Endothelial cell of umbilical vein (primary cell): Measurements from ENCODE around the gene STX12. TPM values are rescaled to one million over a fixed set of nuclear protein-coding genes. Genes with fewer than 3 reads are reported as not detected.

Source experiments
- BruUV-seq: library from RNA; stranded (reverse); fragments of 400-500 nt; replicated peaks from 2 replicates; lab custom pipeline; 2021; lab: Mats Ljungman, UMichigan
- CTCF ChIA-PET: fragments of 300-600, 350-600 bp; sonication (Branson Sonifier 250); formaldehyde crosslinking; loops from one replicate; lab custom pipeline; 2021; ENCODE audit warnings: antibody characterized with exemption, inconsistent platforms; lab: Charles Lee
- POLR2A ChIA-PET: fragments of 300-600, 350-600 bp; sonication (Branson Sonifier 250); formaldehyde crosslinking; loops from one replicate; lab custom pipeline; 2021; ENCODE audit warnings: antibody characterized with exemption, inconsistent platforms; lab: Charles Lee
- DNase-seq: peaks from one replicate; pipeline ENCODE4 v3.0.0-alpha.2; 2011; ENCODE audit warnings: low read depth, low spot score
- FAIRE-seq: peaks from 2 replicates; lab custom pipeline; 2011; peaks lifted over from hg19 to GRCh38; lab: Jason Lieb, UNC
- H2AFZ ChIP-seq: 2 replicates; pipeline ENCODE4 v1.6.0; 2012; ENCODE audit warnings: low read depth, low read length, control low read depth, inconsistent platforms
- H3K27ac ChIP-seq: 2 replicates; pipeline ENCODE4 v1.5.1; 2011; ENCODE audit warnings: low read depth, mild to moderate bottlenecking, control low read depth, low read length, moderate library complexity; ENCODE audit not compliant: insufficient read depth
- H3K27me3 ChIP-seq, 2 experiments: 2 replicates each; pipeline versions ENCODE4 v1.6.0 to v1.6.1; 2011; ENCODE audit warnings: low read length in 2 of 2, mixed read lengths in 1 of 2; ENCODE audit not compliant: control insufficient read depth in 2 of 2, insufficient read depth in 2 of 2
- H3K36me3 ChIP-seq, 2 experiments: 2 replicates in 1 of 2; 3 replicates in 1 of 2; pipeline ENCODE4 v1.5.1; 2011; ENCODE audit warnings: low read length in 2 of 2, mild to moderate bottlenecking in 1 of 2, moderate library complexity in 1 of 2; ENCODE audit not compliant: control insufficient read depth in 2 of 2, insufficient read depth in 2 of 2; ENCODE audit errors: extremely low read depth in 1 of 2
- H3K4me1 ChIP-seq: 3 replicates; pipeline ENCODE4 v1.5.1; 2011; ENCODE audit warnings: mild to moderate bottlenecking, low read length; ENCODE audit not compliant: control insufficient read depth, insufficient read depth; ENCODE audit errors: extremely low read depth
- H3K4me2 ChIP-seq: 2 replicates; pipeline ENCODE4 v1.6.1; 2011; ENCODE audit warnings: low read length, control low read depth, mixed read lengths; ENCODE audit not compliant: insufficient read depth
- H3K4me3 ChIP-seq, 3 experiments: fragments of 200-600 bp in 1 of 3; sonication (generic), shearing (Covaris generic) in 1 of 3; replicated peaks in 1 of 3; 2 replicates each; pipeline ENCODE4 v1.5.1; 2011 to 2016; ENCODE audit warnings: control low read depth in 3 of 3, low read length in 3 of 3, mild to moderate bottlenecking in 2 of 3, inconsistent platforms in 1 of 3, low read depth in 1 of 3, moderate library complexity in 1 of 3; ENCODE audit not compliant: insufficient read depth in 1 of 3
- H3K79me2 ChIP-seq: 2 replicates; pipeline ENCODE4 v1.6.0; 2012; ENCODE audit warnings: low read length, inconsistent platforms; ENCODE audit not compliant: control insufficient read depth, insufficient read depth
- H3K9ac ChIP-seq: replicated peaks from 2 replicates; pipeline ENCODE3; 2011; ENCODE audit warnings: low read length, control low read depth; ENCODE audit not compliant: insufficient read depth; ENCODE audit errors: extremely low read depth
- H3K9me1 ChIP-seq: replicated peaks from 3 replicates; pipeline ENCODE4 v1.6.0; 2011; ENCODE audit warnings: mild to moderate bottlenecking, low read length; ENCODE audit not compliant: control insufficient read depth, insufficient read depth; ENCODE audit errors: extremely low read depth
- H3K9me3 ChIP-seq: replicated peaks from 2 replicates; pipeline ENCODE4 v1.5.1; 2012; ENCODE audit warnings: low read length, inconsistent platforms; ENCODE audit not compliant: control insufficient read depth, insufficient read depth
- H4K20me1 ChIP-seq: replicated peaks from 2 replicates; pipeline ENCODE3; 2011; ENCODE audit warnings: mild to moderate bottlenecking, low read length; ENCODE audit not compliant: control insufficient read depth, insufficient read depth; ENCODE audit errors: extremely low read depth
- EZH2 ChIP-seq: IDR thresholded peaks from 2 replicates; pipeline ENCODE4 v1.6.1; 2012; ENCODE audit warnings: borderline replicate concordance, low read depth, mild to moderate bottlenecking, moderate library complexity, low read length, inconsistent platforms; ENCODE audit not compliant: severe bottlenecking
- FOS ChIP-seq: IDR thresholded peaks from 2 replicates; pipeline ENCODE4 v1.6.1; 2011; ENCODE audit warnings: mild to moderate bottlenecking, low read length, moderate library complexity, borderline replicate concordance; ENCODE audit not compliant: insufficient read depth
- GATA2 ChIP-seq: IDR thresholded peaks from 2 replicates; pipeline ENCODE4 v1.7.0; 2011; ENCODE audit warnings: low read depth, mild to moderate bottlenecking, moderate library complexity, mixed read lengths, low read length; ENCODE audit not compliant: insufficient read length, insufficient read depth
- JUN ChIP-seq: IDR thresholded peaks from 2 replicates; pipeline ENCODE4 v1.6.1; 2011; ENCODE audit warnings: borderline replicate concordance, low read depth; ENCODE audit not compliant: insufficient read length, insufficient read depth
- MYC ChIP-seq: IDR thresholded peaks from one replicate; pipeline ENCODE4 v1.6.1; 2011; ENCODE audit warnings: mild to moderate bottlenecking, low read depth, low read length
- POLR2A ChIP-seq: IDR thresholded peaks from 2 replicates; pipeline ENCODE4 v1.6.1; 2012; ENCODE audit warnings: low read depth, mild to moderate bottlenecking, control low read depth, low read length
- POLR2AphosphoS5 ChIP-seq: IDR thresholded peaks from 2 replicates; pipeline ENCODE4 v1.6.1; 2012; ENCODE audit warnings: low read depth, mild to moderate bottlenecking, control low read depth, low read length, moderate library complexity; ENCODE audit not compliant: insufficient read depth
- dilution Hi-C: fragments of 300-500 bp; cut with MboI; formaldehyde crosslinking; loops from one replicate; pipeline ENCODE4 v1.15.0; 2019; ENCODE audit warnings: low sequenced_read_pairs; ENCODE audit not compliant: extremely low pct_ligation_motif_present
- intact Hi-C: fragments of 100-400 bp; cut with micrococcal nuclease; formaldehyde crosslinking; loops from one replicate; pipeline ENCODE4 v1.10.0; 2022
- polyA plus RNA-seq, 4 experiments: library from polyadenylated mRNA; depleted of rRNA in 3 of 4; stranded (reverse) in 3 of 4; unstranded in 1 of 4; fragments of >200 nt; gene quantifications; 2 replicates each; pipeline versions ENCODE4 v1.2.1 to v1.2.3, GENCODE V29; 2011 to 2012; ENCODE audit warnings: missing spikeins in 1 of 4
- total RNA-seq: library from RNA; stranded (reverse); gene quantifications from 2 replicates; pipeline ENCODE4 v1.2.3, GENCODE V29; 2021
- TF ChIP-seq, protein P1 (sequence below), 2 donors: IDR thresholded peaks; 1 replicate in 1 of 2; 2 replicates in 1 of 2; pipeline ENCODE4 v1.5.1; 2011; ENCODE audit warnings: low read length in 2 of 2, mild to moderate bottlenecking in 2 of 2, moderate library complexity in 2 of 2, control low read depth in 1 of 2, inconsistent platforms in 1 of 2, low read depth in 1 of 2; ENCODE audit not compliant: insufficient read depth in 1 of 2; ENCODE audit errors: extremely low read depth in 1 of 2
- TF ChIP-seq, protein P2 (sequence below): IDR thresholded peaks from 2 replicates; pipeline ENCODE4 v1.6.1; 2011; ENCODE audit not compliant: insufficient read depth, insufficient read length

STX12 gene
- total and polyA plus RNA-seq, 2 donors (not counting 3 experiments of a cell fraction or from before 2014, with no cell fraction given): 28.7 to 90.3 TPM

DNA sequence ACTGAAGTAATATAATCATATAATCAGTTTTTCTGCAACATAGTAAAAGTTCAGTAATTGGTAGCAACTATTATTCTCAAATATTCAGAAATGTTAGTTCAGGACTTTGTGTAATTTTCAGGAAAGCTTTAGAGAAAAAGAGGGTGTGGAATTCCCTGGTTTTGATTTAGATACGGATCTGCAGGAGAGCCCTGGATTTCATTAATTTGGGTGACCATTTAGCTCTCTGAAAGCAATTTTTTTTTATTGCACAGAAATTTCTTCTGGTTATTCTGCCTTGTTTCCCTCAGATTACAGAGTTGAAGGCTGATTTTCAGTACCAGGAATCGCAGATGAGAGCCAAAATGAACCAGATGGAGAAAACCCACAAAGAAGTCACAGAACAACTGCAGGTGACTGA lies 13.8 kb upstream of the STX12 start:
- intact Hi-C loops: no loop called here
- H3K79me2 ChIP-seq: no peaks in the 10 kb centered on the region
- no peak overlapping the region for H3K4me3 ChIP-seq
- CTCF ChIA-PET: interaction anchor here (1.0 to 3.3 kb wide), 4 partner anchors 9 to 90 kb away, joined by 3 to 19 read pairs (median 4); partner anchors contain the start of gene FAM76A
- H3K9me1 ChIP-seq: no peaks in the 10 kb centered on the region
- no peaks in the 10 kb centered on the region for H3K4me1 ChIP-seq
- H2AFZ ChIP-seq: no peak overlapping the region
- no peak overlapping the region for H3K27ac ChIP-seq
- POLR2A ChIA-PET: no interaction called here
- FAIRE-seq (no peak), DNase-seq (no peak)
- peaks cover 2% of the 10 kb centered on the region in 2 experiments for H3K36me3 ChIP-seq
- no peak overlapping the region for H3K4me2 ChIP-seq
- no peaks in the 10 kb centered on the region for H3K9me3 ChIP-seq
- no peaks in the 10 kb centered on the region for H4K20me1 ChIP-seq
- no peaks in the 10 kb centered on the region for H3K27me3 ChIP-seq
- TF ChIP-seq MYC (no peak), POLR2AphosphoS5 (no peak), JUN (no peak), EZH2 (no peak), POLR2A (no peak), FOS (no peak), GATA2 (no peak)
- TF ChIP-seq, protein P1, sequence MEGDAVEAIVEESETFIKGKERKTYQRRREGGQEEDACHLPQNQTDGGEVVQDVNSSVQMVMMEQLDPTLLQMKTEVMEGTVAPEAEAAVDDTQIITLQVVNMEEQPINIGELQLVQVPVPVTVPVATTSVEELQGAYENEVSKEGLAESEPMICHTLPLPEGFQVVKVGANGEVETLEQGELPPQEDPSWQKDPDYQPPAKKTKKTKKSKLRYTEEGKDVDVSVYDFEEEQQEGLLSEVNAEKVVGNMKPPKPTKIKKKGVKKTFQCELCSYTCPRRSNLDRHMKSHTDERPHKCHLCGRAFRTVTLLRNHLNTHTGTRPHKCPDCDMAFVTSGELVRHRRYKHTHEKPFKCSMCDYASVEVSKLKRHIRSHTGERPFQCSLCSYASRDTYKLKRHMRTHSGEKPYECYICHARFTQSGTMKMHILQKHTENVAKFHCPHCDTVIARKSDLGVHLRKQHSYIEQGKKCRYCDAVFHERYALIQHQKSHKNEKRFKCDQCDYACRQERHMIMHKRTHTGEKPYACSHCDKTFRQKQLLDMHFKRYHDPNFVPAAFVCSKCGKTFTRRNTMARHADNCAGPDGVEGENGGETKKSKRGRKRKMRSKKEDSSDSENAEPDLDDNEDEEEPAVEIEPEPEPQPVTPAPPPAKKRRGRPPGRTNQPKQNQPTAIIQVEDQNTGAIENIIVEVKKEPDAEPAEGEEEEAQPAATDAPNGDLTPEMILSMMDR (IDR thresholded peaks at IDR 0.05; ENCODE audit: extremely low read depth in 1 of 2, insufficient read depth in 1 of 2, low read depth in 1 of 2, low read length in 2 of 2): no peak
- TF ChIP-seq, protein P2, sequence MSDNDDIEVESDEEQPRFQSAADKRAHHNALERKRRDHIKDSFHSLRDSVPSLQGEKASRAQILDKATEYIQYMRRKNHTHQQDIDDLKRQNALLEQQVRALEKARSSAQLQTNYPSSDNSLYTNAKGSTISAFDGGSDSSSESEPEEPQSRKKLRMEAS: no peak
- dilution Hi-C loops: no loop called here
- H3K9ac ChIP-seq: no peak overlapping the region
- no TSS peak for BruUV-seq
